Endothelial cell of umbilical vein (primary cell): ENCODE results near the gene ISY1. TPM values are rescaled to one million over a fixed set of nuclear protein-coding genes. Genes with fewer than 3 reads are reported as not detected.

Source experiments
- BruUV-seq: library from RNA; stranded (reverse); fragments of 400-500 nt; replicated peaks from 2 replicates; lab custom pipeline; 2021; lab: Mats Ljungman, UMichigan
- CTCF ChIA-PET: fragments of 300-600, 350-600 bp; sonication (Branson Sonifier 250); formaldehyde crosslinking; loops from one replicate; lab custom pipeline; 2021; ENCODE audit warnings: antibody characterized with exemption, inconsistent platforms; lab: Charles Lee
- POLR2A ChIA-PET: fragments of 300-600, 350-600 bp; sonication (Branson Sonifier 250); formaldehyde crosslinking; loops from one replicate; lab custom pipeline; 2021; ENCODE audit warnings: antibody characterized with exemption, inconsistent platforms; lab: Charles Lee
- DNase-seq: peaks from one replicate; pipeline ENCODE4 v3.0.0-alpha.2; 2011; ENCODE audit warnings: low read depth, low spot score
- FAIRE-seq: peaks from 2 replicates; lab custom pipeline; 2011; peaks lifted over from hg19 to GRCh38; lab: Jason Lieb, UNC
- H2AFZ ChIP-seq: 2 replicates; pipeline ENCODE4 v1.6.0; 2012; ENCODE audit warnings: low read depth, low read length, control low read depth, inconsistent platforms
- H3K27ac ChIP-seq: 2 replicates; pipeline ENCODE4 v1.5.1; 2011; ENCODE audit warnings: low read depth, mild to moderate bottlenecking, control low read depth, low read length, moderate library complexity; ENCODE audit not compliant: insufficient read depth
- H3K27me3 ChIP-seq, 2 experiments: 2 replicates each; pipeline versions ENCODE4 v1.6.0 to v1.6.1; 2011; ENCODE audit warnings: low read length in 2 of 2, mixed read lengths in 1 of 2; ENCODE audit not compliant: control insufficient read depth in 2 of 2, insufficient read depth in 2 of 2
- H3K36me3 ChIP-seq, 2 experiments: 2 replicates in 1 of 2; 3 replicates in 1 of 2; pipeline ENCODE4 v1.5.1; 2011; ENCODE audit warnings: low read length in 2 of 2, mild to moderate bottlenecking in 1 of 2, moderate library complexity in 1 of 2; ENCODE audit not compliant: control insufficient read depth in 2 of 2, insufficient read depth in 2 of 2; ENCODE audit errors: extremely low read depth in 1 of 2
- H3K4me1 ChIP-seq: 3 replicates; pipeline ENCODE4 v1.5.1; 2011; ENCODE audit warnings: mild to moderate bottlenecking, low read length; ENCODE audit not compliant: control insufficient read depth, insufficient read depth; ENCODE audit errors: extremely low read depth
- H3K4me2 ChIP-seq: 2 replicates; pipeline ENCODE4 v1.6.1; 2011; ENCODE audit warnings: low read length, control low read depth, mixed read lengths; ENCODE audit not compliant: insufficient read depth
- H3K4me3 ChIP-seq, 3 experiments: fragments of 200-600 bp in 1 of 3; sonication (generic), shearing (Covaris generic) in 1 of 3; replicated peaks in 1 of 3; 2 replicates each; pipeline ENCODE4 v1.5.1; 2011 to 2016; ENCODE audit warnings: control low read depth in 3 of 3, low read length in 3 of 3, mild to moderate bottlenecking in 2 of 3, inconsistent platforms in 1 of 3, low read depth in 1 of 3, moderate library complexity in 1 of 3; ENCODE audit not compliant: insufficient read depth in 1 of 3
- H3K79me2 ChIP-seq: 2 replicates; pipeline ENCODE4 v1.6.0; 2012; ENCODE audit warnings: low read length, inconsistent platforms; ENCODE audit not compliant: control insufficient read depth, insufficient read depth
- H3K9ac ChIP-seq: replicated peaks from 2 replicates; pipeline ENCODE3; 2011; ENCODE audit warnings: low read length, control low read depth; ENCODE audit not compliant: insufficient read depth; ENCODE audit errors: extremely low read depth
- H3K9me1 ChIP-seq: replicated peaks from 3 replicates; pipeline ENCODE4 v1.6.0; 2011; ENCODE audit warnings: mild to moderate bottlenecking, low read length; ENCODE audit not compliant: control insufficient read depth, insufficient read depth; ENCODE audit errors: extremely low read depth
- H3K9me3 ChIP-seq: replicated peaks from 2 replicates; pipeline ENCODE4 v1.5.1; 2012; ENCODE audit warnings: low read length, inconsistent platforms; ENCODE audit not compliant: control insufficient read depth, insufficient read depth
- H4K20me1 ChIP-seq: replicated peaks from 2 replicates; pipeline ENCODE3; 2011; ENCODE audit warnings: mild to moderate bottlenecking, low read length; ENCODE audit not compliant: control insufficient read depth, insufficient read depth; ENCODE audit errors: extremely low read depth
- CTCF ChIP-seq, 2 donors: IDR thresholded peaks; 1 replicate in 1 of 2; 2 replicates in 1 of 2; pipeline ENCODE4 v1.5.1; 2011; ENCODE audit warnings: low read length in 2 of 2, mild to moderate bottlenecking in 2 of 2, moderate library complexity in 2 of 2, control low read depth in 1 of 2, inconsistent platforms in 1 of 2, low read depth in 1 of 2; ENCODE audit not compliant: insufficient read depth in 1 of 2; ENCODE audit errors: extremely low read depth in 1 of 2
- EZH2 ChIP-seq: IDR thresholded peaks from 2 replicates; pipeline ENCODE4 v1.6.1; 2012; ENCODE audit warnings: borderline replicate concordance, low read depth, mild to moderate bottlenecking, moderate library complexity, low read length, inconsistent platforms; ENCODE audit not compliant: severe bottlenecking
- FOS ChIP-seq: IDR thresholded peaks from 2 replicates; pipeline ENCODE4 v1.6.1; 2011; ENCODE audit warnings: mild to moderate bottlenecking, low read length, moderate library complexity, borderline replicate concordance; ENCODE audit not compliant: insufficient read depth
- GATA2 ChIP-seq: IDR thresholded peaks from 2 replicates; pipeline ENCODE4 v1.7.0; 2011; ENCODE audit warnings: low read depth, mild to moderate bottlenecking, moderate library complexity, mixed read lengths, low read length; ENCODE audit not compliant: insufficient read length, insufficient read depth
- JUN ChIP-seq: IDR thresholded peaks from 2 replicates; pipeline ENCODE4 v1.6.1; 2011; ENCODE audit warnings: borderline replicate concordance, low read depth; ENCODE audit not compliant: insufficient read length, insufficient read depth
- MAX ChIP-seq: IDR thresholded peaks from 2 replicates; pipeline ENCODE4 v1.6.1; 2011; ENCODE audit not compliant: insufficient read depth, insufficient read length
- MYC ChIP-seq: IDR thresholded peaks from one replicate; pipeline ENCODE4 v1.6.1; 2011; ENCODE audit warnings: mild to moderate bottlenecking, low read depth, low read length
- POLR2A ChIP-seq: IDR thresholded peaks from 2 replicates; pipeline ENCODE4 v1.6.1; 2012; ENCODE audit warnings: low read depth, mild to moderate bottlenecking, control low read depth, low read length
- POLR2AphosphoS5 ChIP-seq: IDR thresholded peaks from 2 replicates; pipeline ENCODE4 v1.6.1; 2012; ENCODE audit warnings: low read depth, mild to moderate bottlenecking, control low read depth, low read length, moderate library complexity; ENCODE audit not compliant: insufficient read depth
- dilution Hi-C: fragments of 300-500 bp; cut with MboI; formaldehyde crosslinking; loops from one replicate; pipeline ENCODE4 v1.15.0; 2019; ENCODE audit warnings: low sequenced_read_pairs; ENCODE audit not compliant: extremely low pct_ligation_motif_present
- intact Hi-C: fragments of 100-400 bp; cut with micrococcal nuclease; formaldehyde crosslinking; loops from one replicate; pipeline ENCODE4 v1.10.0; 2022
- polyA plus RNA-seq, 4 experiments: library from polyadenylated mRNA; depleted of rRNA in 3 of 4; stranded (reverse) in 3 of 4; unstranded in 1 of 4; fragments of >200 nt; gene quantifications; 2 replicates each; pipeline versions ENCODE4 v1.2.1 to v1.2.3, GENCODE V29; 2011 to 2012; ENCODE audit warnings: missing spikeins in 1 of 4
- total RNA-seq: library from RNA; stranded (reverse); gene quantifications from 2 replicates; pipeline ENCODE4 v1.2.3, GENCODE V29; 2021

The ISY1 gene
- total and polyA plus RNA-seq, 2 donors (not counting 3 experiments of a cell fraction or from before 2014, with no cell fraction given), result 50.7 to 59.4 TPM

GRCh38 chr3:129103296-129103695, 57.6 kb downstream of the ISY1 start:
- intact Hi-C loops (no loop called here), dilution Hi-C loops (loop anchor here (25.0 kb wide), 1 partner anchor 191 kb away; no protein-coding TSS in a partner anchor)
- Histone ChIP-seq H3K4me3 (no peak overlapping the region), H3K36me3 (peaks cover 0 to 15% of the 10 kb centered on the region in 2 experiments), H3K4me1 (no peaks in the 10 kb centered on the region), H3K4me2 (no peak overlapping the region), H3K9ac (no peak overlapping the region), H2AFZ (no peak overlapping the region), H3K27ac (no peak overlapping the region), H3K79me2 (peaks cover 3% of the 10 kb centered on the region), H3K9me1 (no peaks in the 10 kb centered on the region), H4K20me1 (peaks cover 3% of the 10 kb centered on the region), H3K9me3 (no peaks in the 10 kb centered on the region), H3K27me3 (no peaks in the 10 kb centered on the region)
- FAIRE-seq, result no peak
- ChIA-PET POLR2A (no interaction called here), CTCF (no interaction called here)
- no peak for TF ChIP-seq POLR2A
- no peak for TF ChIP-seq GATA2
- TF ChIP-seq EZH2, result no peak
- no peak for TF ChIP-seq FOS
- TF ChIP-seq JUN, result no peak
- TF ChIP-seq POLR2AphosphoS5, result no peak
- no peak for TF ChIP-seq MAX
- TF ChIP-seq CTCF (IDR thresholded peaks at IDR 0.05; ENCODE audit: extremely low read depth in 1 of 2, insufficient read depth in 1 of 2, low read depth in 1 of 2, low read length in 2 of 2), result no peak
- no peak for TF ChIP-seq MYC
- BruUV-seq, result no TSS peak
- no peak for DNase-seq
